Suprapubic skin (tissue), 4 donors: ENCODE data around the gene FGF4. TPM values are rescaled to one million over a fixed set of nuclear protein-coding genes. Genes with fewer than 3 reads are reported as not detected.

Source experiments
- DNase-seq, 2 donors: peaks; one replicate each; pipeline ENCODE4 v3.0.0-alpha.2; 2019; ENCODE audit warnings: low spot score in 2 of 2
- H3K27ac ChIP-seq: fragments of 200-600 bp; sonication (generic); one replicate; pipeline ENCODE4 v1.5.1; 2019
- H3K27me3 ChIP-seq: fragments of 200-600 bp; sonication (generic); one replicate; pipeline ENCODE4 v1.5.1; 2019
- H3K36me3 ChIP-seq: fragments of 200-600 bp; sonication (generic); one replicate; pipeline ENCODE4 v1.5.1; 2019
- H3K4me1 ChIP-seq: fragments of 200-600 bp; sonication (generic); one replicate; pipeline ENCODE4 v1.5.1; 2019
- H3K4me3 ChIP-seq: fragments of 200-600 bp; sonication (generic); one replicate; pipeline ENCODE4 v1.5.1; 2019; ENCODE audit warnings: mild to moderate bottlenecking
- H3K9me3 ChIP-seq: fragments of 200-600 bp; sonication (generic); one replicate; pipeline ENCODE4 v1.5.1; 2019
- EP300 ChIP-seq: sonication (generic); formaldehyde crosslinking; IDR thresholded peaks from one replicate; pipeline ENCODE4 v1.6.1; 2017; ENCODE audit warnings: antibody characterized with exemption
- POLR2A ChIP-seq, 2 donors: fragments of 450-650 bp; IDR thresholded peaks; one replicate each; pipeline ENCODE4 v1.6.1; 2017; ENCODE audit warnings: antibody characterized with exemption in 2 of 2, mild to moderate bottlenecking in 2 of 2, moderate library complexity in 2 of 2
- POLR2AphosphoS5 ChIP-seq, 3 donors: sonication (generic); formaldehyde crosslinking; IDR thresholded peaks; one replicate each; pipeline ENCODE4 v1.6.1; 2017; ENCODE audit warnings: antibody characterized with exemption in 3 of 3
- WGBS: methylation state at CpG from one replicate; pipeline ENCODE4 v1.1.5; 2018; 5-methylcytosine and 5-hydroxymethylcytosine counted together
- total RNA-seq, 4 donors: library from RNA; depleted of rRNA; stranded (reverse); fragments of >200 nt; gene quantifications; one replicate each; pipeline ENCODE4 v1.1.0, GENCODE V29; 2016
- TF ChIP-seq, protein P1 (sequence below), 2 donors: fragments of 200-600 bp in 1 of 2; fragments of 450-650 bp in 1 of 2; sonication (generic) in 1 of 2; IDR thresholded peaks; one replicate each; pipeline ENCODE4 v1.5.1; 2016 to 2019; ENCODE audit warnings: antibody characterized with exemption in 2 of 2, mild to moderate bottlenecking in 1 of 2, moderate library complexity in 1 of 2

The FGF4 gene
- total RNA-seq, 4 donors from 2014 or later = not detected

- Histone ChIP-seq H3K27ac (no peak overlapping the region), H3K9me3 (no peaks in the 10 kb centered on the region), H3K27me3 (peaks cover 56% of the 10 kb centered on the region), H3K4me3 (no peak overlapping the region), H3K36me3 (no peaks in the 10 kb centered on the region), H3K4me1 (no peaks in the 10 kb centered on the region)
- 77% methylated on average over 8 of the region's 8 CpGs for WGBS
- no peak for DNase-seq
- TF ChIP-seq POLR2A (IDR thresholded peaks at IDR 0.05) (no peak), EP300 (no peak), POLR2AphosphoS5 (IDR thresholded peaks at IDR 0.05) (no peak)
- TF ChIP-seq, protein P1, sequence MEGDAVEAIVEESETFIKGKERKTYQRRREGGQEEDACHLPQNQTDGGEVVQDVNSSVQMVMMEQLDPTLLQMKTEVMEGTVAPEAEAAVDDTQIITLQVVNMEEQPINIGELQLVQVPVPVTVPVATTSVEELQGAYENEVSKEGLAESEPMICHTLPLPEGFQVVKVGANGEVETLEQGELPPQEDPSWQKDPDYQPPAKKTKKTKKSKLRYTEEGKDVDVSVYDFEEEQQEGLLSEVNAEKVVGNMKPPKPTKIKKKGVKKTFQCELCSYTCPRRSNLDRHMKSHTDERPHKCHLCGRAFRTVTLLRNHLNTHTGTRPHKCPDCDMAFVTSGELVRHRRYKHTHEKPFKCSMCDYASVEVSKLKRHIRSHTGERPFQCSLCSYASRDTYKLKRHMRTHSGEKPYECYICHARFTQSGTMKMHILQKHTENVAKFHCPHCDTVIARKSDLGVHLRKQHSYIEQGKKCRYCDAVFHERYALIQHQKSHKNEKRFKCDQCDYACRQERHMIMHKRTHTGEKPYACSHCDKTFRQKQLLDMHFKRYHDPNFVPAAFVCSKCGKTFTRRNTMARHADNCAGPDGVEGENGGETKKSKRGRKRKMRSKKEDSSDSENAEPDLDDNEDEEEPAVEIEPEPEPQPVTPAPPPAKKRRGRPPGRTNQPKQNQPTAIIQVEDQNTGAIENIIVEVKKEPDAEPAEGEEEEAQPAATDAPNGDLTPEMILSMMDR (IDR thresholded peaks at IDR 0.05) = no peak
Observed at GRCh38 chr11:69746140-69746539, 29.0 kb downstream of the FGF4 start.

GRCh38 chr11:69745201-69745600, 29.9 kb downstream of the FGF4 start:
- 100% methylated on average over 1 of the region's 10 CpGs for WGBS
- Histone ChIP-seq H3K36me3 (no peaks in the 10 kb centered on the region), H3K4me3 (no peak overlapping the region), H3K4me1 (no peaks in the 10 kb centered on the region), H3K27me3 (peaks cover 50% of the 10 kb centered on the region), H3K27ac (no peak overlapping the region), H3K9me3 (no peaks in the 10 kb centered on the region)
- TF ChIP-seq POLR2A (IDR thresholded peaks at IDR 0.05) (no peak), POLR2AphosphoS5 (IDR thresholded peaks at IDR 0.05) (no peak), EP300 (no peak)
- TF ChIP-seq, protein P1 (IDR thresholded peaks at IDR 0.05) = no peak
- no peak for DNase-seq

- no peak overlapping the region for H3K4me3 ChIP-seq
- H3K9me3 ChIP-seq = no peaks in the 10 kb centered on the region
- H3K36me3 ChIP-seq = no peaks in the 10 kb centered on the region
- WGBS = 65% methylated on average over 7 of the region's 7 CpGs
- H3K27ac ChIP-seq = no peak overlapping the region
- TF ChIP-seq, protein P1 (IDR thresholded peaks at IDR 0.05) = no peak
- no peak for TF ChIP-seq POLR2A (IDR thresholded peaks at IDR 0.05)
- TF ChIP-seq EP300 = no peak
- no peak for TF ChIP-seq POLR2AphosphoS5 (IDR thresholded peaks at IDR 0.05)
- H3K4me1 ChIP-seq = no peaks in the 10 kb centered on the region
- H3K27me3 ChIP-seq = peaks cover 42% of the 10 kb centered on the region
- no peak for DNase-seq
Observed at GRCh38 chr11:69744435-69744834, 30.7 kb downstream of the FGF4 start.

GRCh38 chr11:69734841-69735240, 40.3 kb downstream of the FGF4 start:
- 93% methylated on average over 3 of the region's 3 CpGs for WGBS
- H3K27ac ChIP-seq = no peak overlapping the region
- TF ChIP-seq EP300 = no peak
- TF ChIP-seq POLR2AphosphoS5 (IDR thresholded peaks at IDR 0.05) = no peak
- TF ChIP-seq, protein P1 (IDR thresholded peaks at IDR 0.05) = no peak
- no peak for TF ChIP-seq POLR2A (IDR thresholded peaks at IDR 0.05)
- no peaks in the 10 kb centered on the region for H3K36me3 ChIP-seq
- no peaks in the 10 kb centered on the region for H3K4me1 ChIP-seq
- H3K27me3 ChIP-seq = peaks cover 35% of the 10 kb centered on the region
- DNase-seq = no peak
- no peak overlapping the region for H3K4me3 ChIP-seq
- peaks cover 5% of the 10 kb centered on the region for H3K9me3 ChIP-seq

- peaks cover 36% of the 10 kb centered on the region for H3K27me3 ChIP-seq
- H3K27ac ChIP-seq = no peak overlapping the region
- H3K4me1 ChIP-seq = no peaks in the 10 kb centered on the region
- no peak overlapping the region for H3K4me3 ChIP-seq
- no peak for TF ChIP-seq EP300
- TF ChIP-seq, protein P1 (IDR thresholded peaks at IDR 0.05) = no peak
- TF ChIP-seq POLR2A (IDR thresholded peaks at IDR 0.05) = no peak
- TF ChIP-seq POLR2AphosphoS5 (IDR thresholded peaks at IDR 0.05) = no peak
- no peak for DNase-seq
- H3K36me3 ChIP-seq = no peaks in the 10 kb centered on the region
- peaks cover 5% of the 10 kb centered on the region for H3K9me3 ChIP-seq
- WGBS = 97% methylated on average over 2 of the region's 2 CpGs
Observed at GRCh38 chr11:69734367-69734766, 40.8 kb downstream of the FGF4 start.
